HCT116 (cell line): Measurements from ENCODE around the gene TMEM50A. TPM values are rescaled to one million over a fixed set of nuclear protein-coding genes. Genes with fewer than 3 reads are reported as not detected.

Source experiments
- ATAC-seq: fragments of 200-7000 bp; cut with Tn5 transposase; 2 replicates; pipeline ENCODE4 v1.9.1; 2020; ENCODE audit warnings: mild to moderate bottlenecking, moderate library complexity
- BruUV-seq: library from RNA; stranded (reverse); fragments of 400-500 nt; replicated peaks from 2 replicates; lab custom pipeline; 2021; lab: Mats Ljungman, UMichigan
- CTCF ChIA-PET: fragments of 300-600 bp; sonication (Branson Sonifier 250); formaldehyde crosslinking; loops from one replicate; lab custom pipeline; 2021; ENCODE audit warnings: antibody characterized with exemption; lab: Charles Lee
- POLR2A ChIA-PET: fragments of 300-600, 350-600 bp; sonication (Branson Sonifier 250); formaldehyde crosslinking; loops from one replicate; lab custom pipeline; 2021; ENCODE audit warnings: antibody characterized with exemption; lab: Charles Lee
- RAD21 ChIA-PET, 2 experiments: fragments of 300-600 bp; sonication (Branson Sonifier 250); formaldehyde crosslinking; loops; one replicate each; lab custom pipeline; 2023; ENCODE audit warnings: low total read pairs in 2 of 2; ENCODE audit not compliant: uncharacterized antibody in 2 of 2, unreplicated experiment in 2 of 2, low non-redundant PET in 1 of 2; lab: Charles Lee
- DNase-seq: peaks from one replicate; pipeline ENCODE4 v3.0.0-alpha.2; 2010; ENCODE audit warnings: low read depth, low spot score
- H2AFZ ChIP-seq: fragments of 200-600 bp; shearing (Covaris generic), sonication (generic); 2 replicates; pipeline ENCODE4 v1.6.1; 2017; ENCODE audit warnings: low read depth, mixed run types, mixed read lengths, antibody characterized with exemption, low read length; ENCODE audit not compliant: poor library complexity, severe bottlenecking
- H3K27ac ChIP-seq: 2 replicates; pipeline ENCODE4 v1.5.1; 2012; ENCODE audit warnings: low read depth, low read length
- H3K27me3 ChIP-seq: fragments of 200-600 bp; sonication (generic); 2 replicates; pipeline ENCODE4 v1.6.1; 2016; ENCODE audit warnings: mixed run types, low read length, mixed read lengths; ENCODE audit not compliant: insufficient read depth
- H3K36me3 ChIP-seq, 2 experiments: fragments of 200-500 bp in 1 of 2; fragments of 200-600 bp in 1 of 2; sonication (Bioruptor generic) in 1 of 2; sonication (generic) in 1 of 2; 2 replicates each; pipeline versions ENCODE4 v1.5.1 to v1.6.1; 2014 to 2016; ENCODE audit warnings: low read length in 2 of 2, inconsistent platforms in 1 of 2, mixed read lengths in 1 of 2, mixed run types in 1 of 2; ENCODE audit not compliant: insufficient read depth in 2 of 2, control insufficient read depth in 1 of 2
- H3K4me1 ChIP-seq, 2 experiments: fragments of 200-600 bp in 1 of 2; sonication (generic) in 1 of 2; 2 replicates each; pipeline versions ENCODE4 v1.5.1 to v1.6.1; 2012 to 2017; ENCODE audit warnings: low read length in 2 of 2, inconsistent platforms in 1 of 2, mild to moderate bottlenecking in 1 of 2, mixed read lengths in 1 of 2, mixed run types in 1 of 2, moderate library complexity in 1 of 2; ENCODE audit not compliant: insufficient read depth in 2 of 2, control insufficient read depth in 1 of 2
- H3K4me2 ChIP-seq: fragments of 200-600 bp; sonication (generic); 2 replicates; pipeline ENCODE4 v1.6.1; 2017; ENCODE audit warnings: mixed run types, low read length, mixed read lengths
- H3K4me3 ChIP-seq, 2 experiments: fragments of 200-600 bp in 1 of 2; sonication (generic) in 1 of 2; replicated peaks in 1 of 2; 2 replicates each; pipeline ENCODE4 v1.5.1; 2011 to 2016; ENCODE audit warnings: low read length in 2 of 2, control low read depth in 1 of 2, low read depth in 1 of 2, mild to moderate bottlenecking in 1 of 2, mixed read lengths in 1 of 2, mixed run types in 1 of 2
- H3K79me2 ChIP-seq: fragments of 200-600 bp; sonication (generic); 2 replicates; pipeline ENCODE4 v1.6.1; 2017; ENCODE audit warnings: mild to moderate bottlenecking, mixed run types, low read length, moderate library complexity, mixed read lengths; ENCODE audit not compliant: insufficient read depth
- H3K9ac ChIP-seq: fragments of 200-600 bp; sonication (generic); 2 replicates; pipeline ENCODE4 v1.6.1; 2016; ENCODE audit warnings: low read length, mixed read lengths
- H3K9me2 ChIP-seq: fragments of 200-600 bp; sonication (generic), shearing (Covaris generic); 2 replicates; pipeline ENCODE4 v1.6.1; 2017; ENCODE audit warnings: mixed run types, mild to moderate bottlenecking, moderate library complexity; ENCODE audit not compliant: insufficient read depth
- H3K9me3 ChIP-seq, 2 experiments: fragments of 200-500 bp in 1 of 2; fragments of 200-600 bp in 1 of 2; sonication (Bioruptor generic) in 1 of 2; sonication (generic) in 1 of 2; 2 replicates each; pipeline ENCODE4 v1.6.1; 2014 to 2017; ENCODE audit warnings: low read length in 2 of 2, mixed read lengths in 2 of 2, inconsistent platforms in 1 of 2, low read depth in 1 of 2, mild to moderate bottlenecking in 1 of 2, mixed run types in 1 of 2, moderate library complexity in 1 of 2; ENCODE audit not compliant: control insufficient read depth in 1 of 2, insufficient read depth in 1 of 2
- H4K20me1 ChIP-seq: fragments of 200-600 bp; sonication (generic), shearing (Covaris generic); 2 replicates; pipeline ENCODE4 v1.6.1; 2017; ENCODE audit warnings: mixed run types, mild to moderate bottlenecking, moderate library complexity; ENCODE audit not compliant: insufficient read depth
- ATF3 ChIP-seq: IDR thresholded peaks from 2 replicates; pipeline ENCODE4 v1.6.1; 2012
- CEBPB ChIP-seq: IDR thresholded peaks from 2 replicates; pipeline ENCODE4 v1.6.1; 2012; ENCODE audit warnings: low read depth
- EGR1 ChIP-seq: IDR thresholded peaks from 2 replicates; pipeline ENCODE4 v1.6.1; 2012; ENCODE audit warnings: low read depth
- EZH2 ChIP-seq: fragments of 200-600 bp; sonication (generic); IDR thresholded peaks from 2 replicates; pipeline ENCODE4 v1.6.1; 2017; ENCODE audit warnings: antibody characterized with exemption, mixed run types
- EZH2phosphoT487 ChIP-seq: fragments of 200-600 bp; IDR thresholded peaks from 2 replicates; pipeline ENCODE4 v1.6.1; 2018; ENCODE audit warnings: antibody characterized with exemption, borderline replicate concordance
- JUND ChIP-seq: IDR thresholded peaks from 2 replicates; pipeline ENCODE4 v1.6.1; 2012
- POLR2A ChIP-seq: IDR thresholded peaks from 2 replicates; pipeline ENCODE4 v1.7.0; 2011; ENCODE audit warnings: borderline replicate concordance; ENCODE audit not compliant: insufficient read depth, insufficient read length; ENCODE audit errors: extremely low read depth
- POLR2AphosphoS5 ChIP-seq: IDR thresholded peaks from 2 replicates; pipeline ENCODE4 v1.6.1; 2011; ENCODE audit warnings: mild to moderate bottlenecking, low read depth, low read length, moderate library complexity
- RAD21 ChIP-seq: IDR thresholded peaks from 2 replicates; pipeline ENCODE4 v1.6.1; 2012; ENCODE audit warnings: low read depth, mild to moderate bottlenecking
- SIN3A ChIP-seq: IDR thresholded peaks from 2 replicates; pipeline ENCODE4 v1.6.1; 2012; ENCODE audit warnings: low read depth
- SP1 ChIP-seq: IDR thresholded peaks from 2 replicates; pipeline ENCODE4 v1.6.1; 2012; ENCODE audit warnings: low read depth
- SRF ChIP-seq: IDR thresholded peaks from 2 replicates; pipeline ENCODE4 v1.6.1; 2012; ENCODE audit warnings: low read depth
- YY1 ChIP-seq: IDR thresholded peaks from 2 replicates; pipeline ENCODE4 v1.6.1; 2011; ENCODE audit warnings: low read length, low read depth, moderate library complexity, mild to moderate bottlenecking; ENCODE audit not compliant: insufficient replicate concordance; ENCODE audit errors: extremely low read depth
- ZNF274 ChIP-seq: fragments of 200-500 bp; sonication (Bioruptor generic); IDR thresholded peaks from 2 replicates; pipeline ENCODE4 v1.6.1; 2014; ENCODE audit warnings: mild to moderate bottlenecking, low read depth, low read length, inconsistent platforms
- intact Hi-C: fragments of 100-400 bp; cut with micrococcal nuclease; formaldehyde crosslinking; loops from 2 replicates; pipeline ENCODE4 v1.10.0; 2022
- total RNA-seq: library from RNA; stranded (reverse); gene quantifications from one replicate; pipeline ENCODE4 v1.2.1, GENCODE V29; 2021; ENCODE audit not compliant: unreplicated experiment
- TF ChIP-seq, protein P1 (sequence below), 3 experiments: fragments of 200-600 bp in 1 of 3; sonication (generic) in 1 of 3; IDR thresholded peaks in 2 of 3; conservative IDR thresholded peaks in 1 of 3; 2 replicates each; pipeline ENCODE4 v1.5.1; 2012 to 2017; ENCODE audit warnings: low read depth in 2 of 3, low read length in 2 of 3, antibody characterized with exemption in 1 of 3, borderline replicate concordance in 1 of 3, control low read depth in 1 of 3, mild to moderate bottlenecking in 1 of 3, mixed read lengths in 1 of 3, mixed run types in 1 of 3, moderate library complexity in 1 of 3; ENCODE audit not compliant: insufficient read depth in 1 of 3
- TF ChIP-seq, protein P2 (sequence below): IDR thresholded peaks from 2 replicates; pipeline ENCODE4 v1.6.1; 2011; ENCODE audit warnings: mild to moderate bottlenecking, low read length, moderate library complexity; ENCODE audit not compliant: insufficient replicate concordance; ENCODE audit errors: extremely low read depth

TMEM50A gene
- total RNA-seq, 1 experiment from 2014 or later: 80.7 TPM

DNA sequence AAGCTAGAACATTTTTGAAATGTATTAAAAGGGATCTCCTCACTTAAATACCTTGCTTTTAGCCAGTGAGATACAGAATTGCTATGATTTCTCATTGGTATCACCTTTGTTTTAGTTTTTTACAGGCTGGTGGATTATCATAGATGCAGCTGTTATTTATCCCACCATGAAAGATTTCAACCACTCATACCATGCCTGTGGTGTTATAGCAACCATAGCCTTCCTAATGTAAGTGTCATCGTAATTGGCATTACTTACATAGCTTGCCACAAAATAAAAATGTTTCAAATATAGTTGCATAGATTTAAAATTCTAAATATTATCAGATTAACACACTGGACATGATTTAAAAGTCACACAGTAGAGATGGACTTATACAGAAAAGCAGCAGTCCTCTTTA is 4.7 kb downstream of the TMEM50A start:
- POLR2A ChIA-PET: no interaction called here
- TF ChIP-seq YY1 (no peak), CEBPB (no peak), POLR2A (no peak), ZNF274 (no peak), POLR2AphosphoS5 (no peak), EZH2 (no peak), EZH2phosphoT487 (no peak), RAD21 (no peak), EGR1 (no peak), ATF3 (no peak), JUND (no peak), SIN3A (no peak), SP1 (no peak), SRF (no peak)
- TF ChIP-seq, protein P1, sequence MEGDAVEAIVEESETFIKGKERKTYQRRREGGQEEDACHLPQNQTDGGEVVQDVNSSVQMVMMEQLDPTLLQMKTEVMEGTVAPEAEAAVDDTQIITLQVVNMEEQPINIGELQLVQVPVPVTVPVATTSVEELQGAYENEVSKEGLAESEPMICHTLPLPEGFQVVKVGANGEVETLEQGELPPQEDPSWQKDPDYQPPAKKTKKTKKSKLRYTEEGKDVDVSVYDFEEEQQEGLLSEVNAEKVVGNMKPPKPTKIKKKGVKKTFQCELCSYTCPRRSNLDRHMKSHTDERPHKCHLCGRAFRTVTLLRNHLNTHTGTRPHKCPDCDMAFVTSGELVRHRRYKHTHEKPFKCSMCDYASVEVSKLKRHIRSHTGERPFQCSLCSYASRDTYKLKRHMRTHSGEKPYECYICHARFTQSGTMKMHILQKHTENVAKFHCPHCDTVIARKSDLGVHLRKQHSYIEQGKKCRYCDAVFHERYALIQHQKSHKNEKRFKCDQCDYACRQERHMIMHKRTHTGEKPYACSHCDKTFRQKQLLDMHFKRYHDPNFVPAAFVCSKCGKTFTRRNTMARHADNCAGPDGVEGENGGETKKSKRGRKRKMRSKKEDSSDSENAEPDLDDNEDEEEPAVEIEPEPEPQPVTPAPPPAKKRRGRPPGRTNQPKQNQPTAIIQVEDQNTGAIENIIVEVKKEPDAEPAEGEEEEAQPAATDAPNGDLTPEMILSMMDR (IDR thresholded peaks at IDR 0.05 in 2 of 3, conservative IDR thresholded peaks at IDR 0.05 in 1 of 3; ENCODE audit: borderline replicate concordance in 1 of 3, insufficient read depth in 1 of 3, low read depth in 2 of 3, low read length in 2 of 3): no peak
- TF ChIP-seq, protein P2, sequence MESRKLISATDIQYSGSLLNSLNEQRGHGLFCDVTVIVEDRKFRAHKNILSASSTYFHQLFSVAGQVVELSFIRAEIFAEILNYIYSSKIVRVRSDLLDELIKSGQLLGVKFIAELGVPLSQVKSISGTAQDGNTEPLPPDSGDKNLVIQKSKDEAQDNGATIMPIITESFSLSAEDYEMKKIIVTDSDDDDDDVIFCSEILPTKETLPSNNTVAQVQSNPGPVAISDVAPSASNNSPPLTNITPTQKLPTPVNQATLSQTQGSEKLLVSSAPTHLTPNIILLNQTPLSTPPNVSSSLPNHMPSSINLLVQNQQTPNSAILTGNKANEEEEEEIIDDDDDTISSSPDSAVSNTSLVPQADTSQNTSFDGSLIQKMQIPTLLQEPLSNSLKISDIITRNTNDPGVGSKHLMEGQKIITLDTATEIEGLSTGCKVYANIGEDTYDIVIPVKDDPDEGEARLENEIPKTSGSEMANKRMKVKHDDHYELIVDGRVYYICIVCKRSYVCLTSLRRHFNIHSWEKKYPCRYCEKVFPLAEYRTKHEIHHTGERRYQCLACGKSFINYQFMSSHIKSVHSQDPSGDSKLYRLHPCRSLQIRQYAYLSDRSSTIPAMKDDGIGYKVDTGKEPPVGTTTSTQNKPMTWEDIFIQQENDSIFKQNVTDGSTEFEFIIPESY: no peak
- no TSS peak for BruUV-seq

More for the DNA sequence above, 4.7 kb downstream of the TMEM50A start:
- Histone ChIP-seq H3K9me3 (no peaks in the 10 kb centered on the region), H3K4me1 (peaks cover 24 to 26% of the 10 kb centered on the region in 2 experiments), H3K79me2 (peaks cover 60% of the 10 kb centered on the region), H3K9ac (no peak overlapping the region), H3K27me3 (no peaks in the 10 kb centered on the region), H2AFZ (no peak overlapping the region), H3K36me3 (0 out of 4 replicates have a peak, but pooled peaks cover 0 to 3% of the 10 kb centered on the region in 2 experiments), H3K9me2 (no peaks in the 10 kb centered on the region), H3K4me2 (peak overlapping the region; percentile 49; the same call in 1 of the 2 replicates), H4K20me1 (no peaks in the 10 kb centered on the region), H3K27ac (no peak overlapping the region; the same call in 1 of the 2 replicates), H3K4me3 (no peak overlapping the region)
- CTCF ChIA-PET: no interaction called here
- DNase-seq (no peak), ATAC-seq (no peak)
- RAD21 ChIA-PET: no interaction called here
- intact Hi-C loops: loop anchor here (5.0 kb wide), 1 partner anchor 96 kb away; the partner anchor contains the start of gene RSRP1
